AG10803 (cell line): ENCODE measurements around the gene OGFOD3.
A peak's percentile ranks its signal among the peaks of the same experiment; 100 is the strongest.
"Not testable (repeated sequence)": the region's sequence is repeated elsewhere in the genome, so short reads cannot be mapped to it uniquely, and the experiment has no call there.

Source experiments
- DNase-seq: peaks from one replicate; pipeline ENCODE4 v3.0.0; 2010; ENCODE audit warnings: low read depth
- H3K4me3 ChIP-seq: 2 replicates; pipeline ENCODE4 v1.5.1; 2011; ENCODE audit warnings: mild to moderate bottlenecking, low read length, control low read depth
- TF ChIP-seq, protein P1 (sequence below): conservative IDR thresholded peaks from 2 replicates; pipeline ENCODE4 v1.5.1; 2011; ENCODE audit warnings: mild to moderate bottlenecking, low read length, control low read depth, inconsistent platforms

Gene OGFOD3

DNA sequence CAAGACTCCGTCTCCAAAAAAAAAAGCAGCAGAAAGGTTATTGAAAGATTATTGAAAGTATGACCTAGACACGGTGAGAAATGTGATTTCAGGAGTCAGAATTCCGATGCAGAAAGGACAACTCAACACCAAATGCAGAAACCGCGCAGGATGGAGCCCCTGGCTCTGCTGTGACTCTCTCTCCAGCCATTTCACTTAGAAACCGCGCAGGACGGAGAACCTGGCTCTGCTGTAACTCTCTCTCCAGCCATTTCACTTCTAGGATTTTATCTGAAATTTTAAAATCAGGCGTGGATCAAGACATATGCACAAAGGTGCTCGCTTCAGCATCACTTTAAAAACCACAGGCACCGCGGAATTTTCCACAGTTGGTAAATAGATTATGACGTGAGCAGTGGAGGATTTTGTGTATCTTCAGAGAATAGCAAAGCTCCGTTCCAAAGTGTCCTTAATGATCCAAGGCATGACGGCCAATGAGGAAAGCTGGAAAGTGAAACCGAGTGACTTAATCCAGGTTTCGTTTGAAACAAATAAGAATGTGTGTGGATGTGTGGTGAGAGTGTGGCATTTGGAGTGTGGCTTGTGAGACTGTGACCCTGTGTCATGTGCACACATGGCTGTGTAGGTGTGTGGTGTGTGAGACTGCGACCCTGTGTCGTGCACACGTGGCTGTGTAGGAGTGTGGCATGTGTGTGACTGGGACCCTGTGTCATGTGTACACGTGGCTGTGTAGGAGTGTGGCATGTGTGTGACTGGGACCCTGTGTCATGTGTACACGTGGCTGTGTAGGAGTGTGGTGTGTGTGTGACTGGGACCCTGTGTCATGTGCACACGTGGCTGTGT, 37.3 kb downstream of the OGFOD3 start:
- peak overlapping the region; percentile 29 for H3K4me3 ChIP-seq
- DNase-seq, result peak; percentile 56
- TF ChIP-seq, protein P1, sequence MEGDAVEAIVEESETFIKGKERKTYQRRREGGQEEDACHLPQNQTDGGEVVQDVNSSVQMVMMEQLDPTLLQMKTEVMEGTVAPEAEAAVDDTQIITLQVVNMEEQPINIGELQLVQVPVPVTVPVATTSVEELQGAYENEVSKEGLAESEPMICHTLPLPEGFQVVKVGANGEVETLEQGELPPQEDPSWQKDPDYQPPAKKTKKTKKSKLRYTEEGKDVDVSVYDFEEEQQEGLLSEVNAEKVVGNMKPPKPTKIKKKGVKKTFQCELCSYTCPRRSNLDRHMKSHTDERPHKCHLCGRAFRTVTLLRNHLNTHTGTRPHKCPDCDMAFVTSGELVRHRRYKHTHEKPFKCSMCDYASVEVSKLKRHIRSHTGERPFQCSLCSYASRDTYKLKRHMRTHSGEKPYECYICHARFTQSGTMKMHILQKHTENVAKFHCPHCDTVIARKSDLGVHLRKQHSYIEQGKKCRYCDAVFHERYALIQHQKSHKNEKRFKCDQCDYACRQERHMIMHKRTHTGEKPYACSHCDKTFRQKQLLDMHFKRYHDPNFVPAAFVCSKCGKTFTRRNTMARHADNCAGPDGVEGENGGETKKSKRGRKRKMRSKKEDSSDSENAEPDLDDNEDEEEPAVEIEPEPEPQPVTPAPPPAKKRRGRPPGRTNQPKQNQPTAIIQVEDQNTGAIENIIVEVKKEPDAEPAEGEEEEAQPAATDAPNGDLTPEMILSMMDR, result no peak

DNA sequence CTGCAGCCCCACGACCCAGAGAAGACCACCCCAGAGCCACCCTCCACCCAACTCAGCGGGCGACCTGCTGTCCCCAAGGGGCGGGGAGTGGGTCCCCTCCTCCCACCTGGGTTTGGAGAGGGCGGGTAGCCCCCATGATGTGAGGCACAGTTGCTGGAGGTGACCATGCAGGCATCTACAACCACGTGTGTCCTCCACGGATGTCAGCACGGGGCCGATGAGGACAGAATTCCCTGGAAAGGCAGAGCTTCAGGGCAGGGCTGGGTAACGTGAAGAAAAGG, 39.7 kb downstream of the OGFOD3 start:
- no peak for DNase-seq
- TF ChIP-seq, protein P1, result no peak
- no peak overlapping the region for H3K4me3 ChIP-seq

DNA sequence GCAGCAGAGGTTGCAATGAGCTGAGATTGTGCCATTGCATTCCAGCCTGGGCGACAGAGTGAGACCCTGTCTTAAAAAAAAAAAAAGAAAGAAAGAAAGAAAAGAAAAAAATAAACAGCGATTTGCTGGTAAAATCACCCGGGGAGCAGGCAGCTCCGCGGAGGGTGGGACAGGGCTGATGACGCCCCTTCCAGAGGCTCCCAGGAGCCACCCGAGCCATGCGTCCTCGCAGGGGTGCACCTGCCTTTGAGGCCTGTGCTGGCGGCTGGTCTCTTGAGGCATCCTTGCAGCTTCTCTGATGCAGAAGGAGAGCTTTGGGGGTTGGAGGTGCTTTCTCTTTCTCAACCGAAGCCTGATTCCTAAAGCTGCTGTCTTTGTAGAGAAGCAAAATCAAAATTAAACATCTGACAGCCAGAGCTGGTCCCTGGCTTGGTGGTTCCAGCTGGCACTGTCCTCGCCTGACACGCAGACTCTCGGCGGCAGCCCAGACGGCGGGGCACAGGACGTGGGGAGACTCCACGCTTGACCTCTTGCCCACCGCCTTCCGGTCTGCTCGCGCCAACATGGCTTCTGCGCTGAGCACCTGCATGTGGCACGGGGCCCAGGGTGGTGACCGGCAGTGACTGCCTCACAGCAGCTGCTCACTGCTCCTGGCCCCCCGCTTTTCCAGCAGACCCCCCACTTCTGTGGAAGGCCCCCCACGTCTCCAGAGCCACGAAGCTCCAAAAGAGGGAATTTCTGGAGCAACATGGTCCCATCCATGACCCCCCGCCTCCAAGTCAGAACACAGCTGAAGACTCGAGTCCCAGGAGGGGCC, 40.3 kb downstream of the OGFOD3 start:
- TF ChIP-seq, protein P1, result no peak
- DNase-seq, result no peak
- H3K4me3 ChIP-seq, result no peak overlapping the region

DNA sequence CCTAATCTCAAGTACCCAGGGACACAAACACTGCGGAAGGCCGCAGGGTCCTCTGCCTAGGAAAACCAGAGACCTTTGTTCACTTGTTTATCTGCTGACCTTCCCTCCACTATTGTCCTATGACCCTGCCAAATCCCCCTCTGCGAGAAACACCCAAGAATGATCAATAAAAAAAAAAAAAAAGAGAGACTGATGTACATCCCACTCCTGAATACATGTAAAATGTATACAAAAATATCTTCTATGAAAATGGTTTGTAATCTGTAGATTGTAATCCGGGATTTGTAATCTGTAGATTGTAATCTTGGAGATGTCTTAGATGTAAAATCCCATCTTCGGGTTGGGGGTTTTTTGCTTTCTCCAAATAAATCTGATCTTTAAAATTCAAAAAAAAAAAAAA, 41.1 kb downstream of the OGFOD3 start:
- not testable (repeated sequence) for H3K4me3 ChIP-seq, DNase-seq

DNA sequence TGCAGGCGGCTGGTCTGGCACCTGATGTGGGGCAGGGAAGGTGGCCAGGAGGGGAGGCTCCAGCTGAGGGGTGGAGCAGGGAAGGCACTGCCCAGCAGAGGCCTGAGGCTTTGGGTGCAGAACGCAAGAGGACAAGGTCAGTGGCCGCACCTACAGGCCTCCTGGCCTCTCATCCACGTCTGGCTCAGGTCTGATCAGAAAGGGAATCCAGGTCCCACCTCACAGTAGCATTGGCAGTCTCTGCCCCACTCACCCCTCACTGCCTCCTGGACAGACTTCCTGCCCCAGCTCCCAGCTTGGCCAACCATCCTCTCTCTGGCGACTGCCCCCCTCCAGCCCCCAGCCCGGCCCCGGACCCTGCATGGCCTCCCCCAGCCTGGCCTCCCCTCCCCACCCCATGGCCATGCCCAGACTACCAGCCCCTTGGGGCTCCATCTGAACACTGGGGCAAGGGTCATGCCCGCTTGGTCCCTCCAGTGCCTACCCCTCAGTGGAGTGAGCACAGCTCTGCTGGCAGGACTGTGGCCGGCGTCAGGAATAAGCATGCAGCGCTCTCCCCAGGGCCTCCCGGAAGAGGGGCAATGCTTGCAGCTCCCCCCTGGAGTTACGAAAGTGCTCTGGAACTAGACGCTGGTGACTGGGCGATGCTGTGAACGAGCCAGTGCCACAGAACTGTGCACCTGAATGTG, 42.2 kb downstream of the OGFOD3 start:
- TF ChIP-seq, protein P1, result no peak
- no peak for DNase-seq
- H3K4me3 ChIP-seq, result no peak overlapping the region

DNA sequence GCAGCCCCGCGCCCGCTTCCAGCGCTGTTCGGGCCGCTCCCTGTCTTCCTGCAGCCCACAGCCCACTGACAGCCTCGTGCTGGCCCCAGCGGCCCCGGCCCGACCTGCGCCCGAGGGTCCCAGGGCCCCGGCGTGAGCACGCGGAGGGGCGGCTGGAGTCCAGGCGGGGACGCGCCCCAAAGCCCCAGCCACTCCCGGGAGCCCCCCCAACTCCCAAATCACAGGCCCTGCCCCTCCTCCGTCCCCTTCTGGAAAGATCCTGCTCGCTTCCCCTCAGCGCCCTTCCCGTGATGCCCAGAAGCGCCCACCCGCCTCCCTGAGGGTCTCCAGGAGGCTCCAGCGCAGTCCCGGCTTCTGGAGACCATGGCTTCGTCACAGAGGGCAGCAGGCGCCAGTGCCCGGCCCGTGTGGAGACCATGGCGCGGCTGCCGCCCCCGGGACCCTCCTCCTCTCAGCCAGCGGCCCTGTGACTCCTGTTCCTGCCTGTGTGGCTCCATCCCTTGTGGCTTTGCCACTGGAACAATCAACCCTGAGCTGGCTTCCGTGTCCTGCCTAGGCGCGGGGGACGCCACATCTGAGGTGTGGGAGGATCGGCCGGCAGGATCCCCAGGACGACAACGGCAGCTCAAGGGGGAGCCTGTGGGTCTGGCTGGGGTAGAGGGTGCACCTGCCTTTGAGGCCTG, 42.9 kb downstream of the OGFOD3 start:
- no peak for DNase-seq
- TF ChIP-seq, protein P1, result no peak

More for the DNA sequence above, 42.9 kb downstream of the OGFOD3 start:
- no peak overlapping the region for H3K4me3 ChIP-seq
